DND-41 (cell line): Measurements from ENCODE around the gene RPL21.

Experiments used
- ATAC-seq: fragments of 200-7000 bp; cut with Tn5 transposase; 3 replicates; pipeline ENCODE4 v1.9.1; 2021; ENCODE audit warnings: low read depth; ENCODE audit not compliant: insufficient read depth
- DNase-seq: peaks from one replicate; pipeline ENCODE4 v3.0.0-alpha.2; 2020
- H2AFZ ChIP-seq: 2 replicates; pipeline ENCODE4 v1.6.0; 2012; ENCODE audit warnings: low read depth, low read length
- H3K27ac ChIP-seq: 2 replicates; pipeline ENCODE4 v1.5.1; 2012; ENCODE audit warnings: low read length, inconsistent platforms
- H3K27me3 ChIP-seq: fragments of 200-600 bp; sonication (generic); 2 replicates; pipeline ENCODE4 v1.6.0; 2012; ENCODE audit warnings: low read length, mild to moderate bottlenecking, inconsistent platforms; ENCODE audit not compliant: insufficient read depth, poor library complexity
- H3K36me3 ChIP-seq: 2 replicates; pipeline ENCODE4 v1.5.1; 2012; ENCODE audit warnings: low read length, inconsistent platforms; ENCODE audit not compliant: insufficient read depth
- H3K4me1 ChIP-seq: 2 replicates; pipeline ENCODE4 v1.5.1; 2012; ENCODE audit warnings: mild to moderate bottlenecking, low read length; ENCODE audit not compliant: insufficient read depth
- H3K4me2 ChIP-seq: 2 replicates; pipeline ENCODE4 v1.6.0; 2012; ENCODE audit warnings: mild to moderate bottlenecking, moderate library complexity, low read length, inconsistent platforms; ENCODE audit not compliant: insufficient read depth
- H3K4me3 ChIP-seq, 2 experiments: fragments of 200-600 bp in 1 of 2; shearing (Covaris generic) in 1 of 2; 2 replicates each; pipeline ENCODE4 v1.5.1; 2012 to 2016; ENCODE audit warnings: inconsistent platforms in 2 of 2, low read length in 2 of 2, mild to moderate bottlenecking in 2 of 2, low read depth in 1 of 2, moderate library complexity in 1 of 2
- H3K79me2 ChIP-seq: 2 replicates; pipeline ENCODE4 v1.6.0; 2012; ENCODE audit warnings: low read length, inconsistent platforms; ENCODE audit not compliant: insufficient read depth
- H3K9ac ChIP-seq: 2 replicates; pipeline ENCODE4 v1.6.0; 2012; ENCODE audit warnings: low read depth, mild to moderate bottlenecking, inconsistent platforms, low read length, moderate library complexity
- H3K9me3 ChIP-seq: 2 replicates; pipeline ENCODE4 v1.5.1; 2012; ENCODE audit warnings: low read length, moderate library complexity, mild to moderate bottlenecking, inconsistent platforms; ENCODE audit not compliant: insufficient read depth, severe bottlenecking
- H4K20me1 ChIP-seq: 2 replicates; pipeline ENCODE4 v1.6.0; 2012; ENCODE audit warnings: low read length; ENCODE audit not compliant: insufficient read depth
- EZH2 ChIP-seq: IDR thresholded peaks from 3 replicates; pipeline ENCODE4 v1.6.1; 2012; ENCODE audit warnings: borderline replicate concordance, low read depth, mild to moderate bottlenecking, moderate library complexity, low read length, inconsistent platforms; ENCODE audit not compliant: severe bottlenecking
- TF ChIP-seq, protein P1 (sequence below): IDR thresholded peaks from 2 replicates; pipeline ENCODE4 v1.5.1; 2012; ENCODE audit warnings: borderline replicate concordance, low read length, moderate library complexity, mild to moderate bottlenecking; ENCODE audit not compliant: poor library complexity, severe bottlenecking; ENCODE audit errors: extremely low read depth

RPL21 gene

GRCh38 chr13:27269114-27269665 is 17.8 kb downstream of the RPL21 start:
- TF ChIP-seq EZH2 = no peak
- TF ChIP-seq, protein P1, sequence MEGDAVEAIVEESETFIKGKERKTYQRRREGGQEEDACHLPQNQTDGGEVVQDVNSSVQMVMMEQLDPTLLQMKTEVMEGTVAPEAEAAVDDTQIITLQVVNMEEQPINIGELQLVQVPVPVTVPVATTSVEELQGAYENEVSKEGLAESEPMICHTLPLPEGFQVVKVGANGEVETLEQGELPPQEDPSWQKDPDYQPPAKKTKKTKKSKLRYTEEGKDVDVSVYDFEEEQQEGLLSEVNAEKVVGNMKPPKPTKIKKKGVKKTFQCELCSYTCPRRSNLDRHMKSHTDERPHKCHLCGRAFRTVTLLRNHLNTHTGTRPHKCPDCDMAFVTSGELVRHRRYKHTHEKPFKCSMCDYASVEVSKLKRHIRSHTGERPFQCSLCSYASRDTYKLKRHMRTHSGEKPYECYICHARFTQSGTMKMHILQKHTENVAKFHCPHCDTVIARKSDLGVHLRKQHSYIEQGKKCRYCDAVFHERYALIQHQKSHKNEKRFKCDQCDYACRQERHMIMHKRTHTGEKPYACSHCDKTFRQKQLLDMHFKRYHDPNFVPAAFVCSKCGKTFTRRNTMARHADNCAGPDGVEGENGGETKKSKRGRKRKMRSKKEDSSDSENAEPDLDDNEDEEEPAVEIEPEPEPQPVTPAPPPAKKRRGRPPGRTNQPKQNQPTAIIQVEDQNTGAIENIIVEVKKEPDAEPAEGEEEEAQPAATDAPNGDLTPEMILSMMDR = no peak
- peaks cover 2% of the 10 kb centered on the region; the same call in 1 of the 2 replicates for H3K36me3 ChIP-seq
- H3K4me3 ChIP-seq = no peak overlapping the region
- H3K9me3 ChIP-seq = no peaks in the 10 kb centered on the region
- no peaks in the 10 kb centered on the region for H3K79me2 ChIP-seq
- H3K9ac ChIP-seq = no peak overlapping the region
- ATAC-seq (no peak), DNase-seq (no peak)
- H3K27me3 ChIP-seq = peaks cover 11% of the 10 kb centered on the region
- no peak overlapping the region for H3K4me2 ChIP-seq
- peaks cover 6% of the 10 kb centered on the region for H4K20me1 ChIP-seq
- peaks cover 16% of the 10 kb centered on the region for H3K4me1 ChIP-seq
- H2AFZ ChIP-seq = no peak overlapping the region
- H3K27ac ChIP-seq = no peak overlapping the region

DNA sequence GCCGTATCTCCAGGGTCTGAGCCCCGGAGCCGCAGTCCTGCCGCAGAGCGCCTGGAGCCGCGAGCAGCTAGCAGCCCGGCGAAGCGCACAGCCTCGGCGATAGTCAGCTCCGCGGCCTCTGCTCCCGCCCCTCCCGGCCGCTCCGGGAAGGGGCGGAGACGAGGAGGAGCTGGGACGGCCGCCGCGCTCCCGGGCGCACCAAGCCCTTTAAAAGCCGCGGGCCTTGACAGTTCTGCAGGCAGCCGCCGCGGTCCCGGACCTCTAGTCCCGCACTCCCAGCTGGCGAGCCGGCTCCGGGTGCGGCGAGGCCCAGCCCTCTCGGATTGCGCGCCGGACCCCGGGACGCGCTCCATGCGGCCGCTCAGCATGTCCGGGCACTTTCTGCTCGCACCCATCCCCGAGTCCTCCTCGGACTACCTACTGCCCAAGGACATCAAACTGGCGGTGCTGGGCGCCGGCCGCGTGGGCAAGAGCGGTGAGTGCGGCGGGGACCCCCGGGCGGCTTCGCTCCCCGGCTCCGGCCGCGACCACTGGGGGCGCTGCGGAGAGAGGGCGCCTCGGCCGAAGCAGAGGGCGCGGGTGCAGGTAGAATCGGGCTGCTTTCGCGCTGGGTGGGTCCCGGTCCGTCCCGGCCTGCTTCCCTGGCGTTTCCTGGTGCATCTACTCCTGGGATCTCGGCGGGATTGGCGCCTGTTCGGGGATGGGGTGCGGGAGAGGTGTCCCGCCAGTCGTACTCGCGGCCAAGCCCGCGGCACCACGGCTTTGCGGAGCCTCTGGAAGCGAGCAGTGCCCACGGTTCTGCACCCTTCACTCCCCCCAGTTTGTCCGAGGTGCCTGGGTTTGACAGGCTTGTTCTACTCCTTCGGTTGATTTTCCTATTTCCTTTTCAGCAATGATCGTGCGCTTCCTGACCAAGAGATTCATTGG is 19.5 kb downstream of the RPL21 start, which contains the start of gene RASL11A:
Gene RASL11A, plus strand, starts transcription at position 237 of the 927 bp plus-strand sequence. Its CDS starts 115 bp downstream, at position 352.
- Histone ChIP-seq H3K79me2 (no peaks in the 10 kb centered on the region), H3K27ac (no peak within 1 kb of the TSS), H4K20me1 (peaks cover 6% of the 10 kb centered on the region), H3K9ac (peak within 1 kb of the TSS; percentile 56), H3K4me2 (peak within 1 kb of the TSS; percentile 98), H3K4me3 (peak within 1 kb of the TSS; percentile 30 to 70; a peak in 3 of 4 replicates), H3K36me3 (no peaks in the 10 kb centered on the region), H3K27me3 (peaks cover 11% of the 10 kb centered on the region), H2AFZ (peak within 1 kb of the TSS; percentile 89), H3K4me1 (peaks cover 16% of the 10 kb centered on the region), H3K9me3 (no peaks in the 10 kb centered on the region)
- peak; percentile 60 for TF ChIP-seq EZH2
- TF ChIP-seq, protein P1 = peak; percentile 76
- DNase-seq (peak; percentile 69), ATAC-seq (peak; percentile 96)

GRCh38 chr13:27271570-27272096 is 20.3 kb downstream of the RPL21 start:
- Histone ChIP-seq H3K4me3 (no peak overlapping the region), H3K36me3 (no peaks in the 10 kb centered on the region), H3K79me2 (no peaks in the 10 kb centered on the region), H3K27me3 (peaks cover 11% of the 10 kb centered on the region), H3K4me1 (peaks cover 16% of the 10 kb centered on the region), H3K9ac (no peak overlapping the region), H4K20me1 (peaks cover 6% of the 10 kb centered on the region), H2AFZ (peak overlapping the region; percentile 89; the same call in 1 of the 2 replicates), H3K27ac (no peak overlapping the region), H3K9me3 (no peaks in the 10 kb centered on the region), H3K4me2 (peak overlapping the region; percentile 98)
- TF ChIP-seq, protein P1 = no peak
- TF ChIP-seq EZH2 = no peak
- ATAC-seq (no peak), DNase-seq (no peak)
